MM.1S (cell line): ENCODE data around the gene PWP2.

Source experiments
- CTCF ChIP-seq: fragments of 300-600 bp; sonication (generic); IDR thresholded peaks from 2 replicates; pipeline ENCODE4 v1.5.1; 2016; ENCODE audit warnings: antibody characterized with exemption, low read length, mixed read lengths
- EZH2 ChIP-seq: fragments of 300-600 bp; sonication (generic); optimal IDR thresholded peaks from 2 replicates; pipeline ENCODE3; 2017; ENCODE audit warnings: low read depth, mild to moderate bottlenecking, antibody characterized with exemption, low read length, mixed read lengths

- TF ChIP-seq EZH2 (no peak), CTCF (no peak)
Measured at GRCh38 chr21:44072111-44072510, 35.1 kb upstream of the PWP2 start.
